HT-29 (cell line): ENCODE results near the gene WNT1. TPM values are rescaled to one million over a fixed set of nuclear protein-coding genes. Genes with fewer than 3 reads are reported as not detected.

Experiments
- DNase-seq: peaks from one replicate; pipeline ENCODE4 v3.0.0-alpha.2; 2015; ENCODE audit warnings: low spot score
- total RNA-seq: library from RNA; depleted of rRNA; stranded (reverse); fragments of >200 nt; shearing (Covaris generic); gene quantifications from 2 replicates; pipeline ENCODE4 v1.2.3, GENCODE V29; 2014

The WNT1 gene
- total RNA-seq, 1 experiment from 2014 or later: not detected

DNA sequence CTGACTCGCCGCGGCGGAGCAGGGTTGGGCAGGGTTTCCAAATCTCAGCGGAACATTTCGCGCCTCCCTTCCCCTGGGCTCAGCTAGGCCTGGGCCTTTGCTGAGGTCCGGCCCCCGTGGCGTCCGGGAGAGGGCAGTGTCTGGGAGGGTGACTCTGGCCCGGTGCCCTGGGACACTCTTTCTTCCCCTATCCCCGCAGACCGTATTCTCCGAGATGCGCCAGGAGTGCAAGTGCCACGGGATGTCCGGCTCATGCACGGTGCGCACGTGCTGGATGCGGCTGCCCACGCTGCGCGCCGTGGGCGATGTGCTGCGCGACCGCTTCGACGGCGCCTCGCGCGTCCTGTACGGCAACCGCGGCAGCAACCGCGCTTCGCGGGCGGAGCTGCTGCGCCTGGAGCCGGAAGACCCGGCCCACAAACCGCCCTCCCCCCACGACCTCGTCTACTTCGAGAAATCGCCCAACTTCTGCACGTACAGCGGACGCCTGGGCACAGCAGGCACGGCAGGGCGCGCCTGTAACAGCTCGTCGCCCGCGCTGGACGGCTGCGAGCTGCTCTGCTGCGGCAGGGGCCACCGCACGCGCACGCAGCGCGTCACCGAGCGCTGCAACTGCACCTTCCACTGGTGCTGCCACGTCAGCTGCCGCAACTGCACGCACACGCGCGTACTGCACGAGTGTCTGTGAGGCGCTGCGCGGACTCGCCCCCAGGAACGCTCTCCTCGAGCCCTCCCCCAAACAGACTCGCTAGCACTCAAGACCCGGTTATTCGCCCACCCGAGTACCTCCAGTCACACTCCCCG, 3.0 kb downstream of the WNT1 start:
- no peak for DNase-seq

DNA sequence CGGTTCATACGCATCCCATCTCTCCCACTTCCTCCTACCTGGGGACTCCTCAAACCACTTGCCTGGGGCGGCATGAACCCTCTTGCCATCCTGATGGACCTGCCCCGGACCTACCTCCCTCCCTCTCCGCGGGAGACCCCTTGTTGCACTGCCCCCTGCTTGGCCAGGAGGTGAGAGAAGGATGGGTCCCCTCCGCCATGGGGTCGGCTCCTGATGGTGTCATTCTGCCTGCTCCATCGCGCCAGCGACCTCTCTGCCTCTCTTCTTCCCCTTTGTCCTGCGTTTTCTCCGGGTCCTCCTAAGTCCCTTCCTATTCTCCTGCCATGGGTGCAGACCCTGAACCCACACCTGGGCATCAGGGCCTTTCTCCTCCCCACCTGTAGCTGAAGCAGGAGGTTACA, 3.6 kb downstream of the WNT1 start:
- no peak for DNase-seq

DNA sequence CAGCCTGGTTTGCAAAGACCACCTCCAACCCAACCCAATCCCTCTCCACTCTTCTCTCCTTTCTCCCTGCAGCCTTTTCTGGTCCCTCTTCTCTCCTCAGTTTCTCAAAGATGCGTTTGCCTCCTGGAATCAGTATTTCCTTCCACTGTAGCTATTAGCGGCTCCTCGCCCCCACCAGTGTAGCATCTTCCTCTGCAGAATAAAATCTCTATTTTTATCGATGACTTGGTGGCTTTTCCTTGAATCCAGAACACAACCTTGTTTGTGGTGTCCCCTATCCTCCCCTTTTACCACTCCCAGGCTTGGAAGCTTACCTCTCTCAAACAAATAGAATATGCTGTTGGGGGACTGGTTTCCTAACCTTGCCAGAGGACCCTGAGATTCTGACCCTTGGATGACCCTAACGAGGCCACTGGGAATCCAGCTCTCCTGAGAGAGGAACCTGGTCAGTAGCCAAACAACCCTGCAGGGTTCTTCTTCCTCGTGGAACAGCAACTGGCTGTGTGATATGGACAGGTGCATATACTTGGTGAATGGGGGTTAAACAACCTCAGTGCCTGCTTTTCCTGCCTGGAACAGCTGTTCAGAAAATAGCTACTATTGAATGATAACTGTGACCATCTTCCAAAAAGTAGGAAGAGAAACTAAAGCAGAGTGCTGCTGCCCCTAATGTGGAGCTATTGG, 4.4 kb downstream of the WNT1 start:
- DNase-seq: no peak

DNA sequence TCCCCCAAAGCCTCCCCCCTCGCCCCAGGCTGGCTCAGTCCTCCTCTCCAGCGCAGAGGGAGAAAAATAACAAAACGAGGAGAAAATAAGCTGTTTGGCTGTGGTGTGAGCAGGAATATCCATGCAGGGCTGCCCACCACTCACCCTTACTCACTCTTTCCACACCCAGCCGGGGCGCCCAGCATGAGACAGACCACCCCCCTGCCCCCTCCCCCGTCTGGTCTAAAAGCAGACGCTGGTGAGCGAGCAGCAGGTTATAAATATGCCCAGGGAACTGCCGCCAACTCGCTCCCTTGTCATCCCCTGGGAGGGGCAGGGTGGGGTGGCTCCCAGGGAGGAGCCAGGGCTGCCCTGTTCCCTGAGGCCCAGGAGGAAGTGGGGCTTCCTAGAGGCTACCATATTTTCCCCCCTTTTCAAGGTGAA, 7.4 kb downstream of the WNT1 start:
- DNase-seq: no peak

DNA sequence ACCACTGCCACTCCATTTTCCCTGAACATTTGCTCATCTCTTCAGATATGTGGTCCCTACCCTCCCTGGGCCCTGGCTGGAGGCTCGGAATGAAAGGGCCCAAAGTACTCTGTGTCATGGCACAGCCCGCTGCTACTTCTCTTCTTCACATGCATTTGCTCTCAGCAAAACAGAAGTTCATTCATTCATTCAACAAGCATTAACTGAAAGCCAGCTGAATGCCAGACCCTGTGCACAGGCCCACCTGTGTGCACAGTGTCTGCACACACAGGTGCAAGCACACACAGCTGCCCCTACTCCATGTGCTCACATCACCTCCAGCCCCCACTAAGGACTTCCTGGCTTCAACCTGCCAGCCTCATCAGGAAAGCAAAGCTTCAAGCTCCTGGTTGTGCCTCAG, 7.8 kb downstream of the WNT1 start:
- no peak for DNase-seq

DNA sequence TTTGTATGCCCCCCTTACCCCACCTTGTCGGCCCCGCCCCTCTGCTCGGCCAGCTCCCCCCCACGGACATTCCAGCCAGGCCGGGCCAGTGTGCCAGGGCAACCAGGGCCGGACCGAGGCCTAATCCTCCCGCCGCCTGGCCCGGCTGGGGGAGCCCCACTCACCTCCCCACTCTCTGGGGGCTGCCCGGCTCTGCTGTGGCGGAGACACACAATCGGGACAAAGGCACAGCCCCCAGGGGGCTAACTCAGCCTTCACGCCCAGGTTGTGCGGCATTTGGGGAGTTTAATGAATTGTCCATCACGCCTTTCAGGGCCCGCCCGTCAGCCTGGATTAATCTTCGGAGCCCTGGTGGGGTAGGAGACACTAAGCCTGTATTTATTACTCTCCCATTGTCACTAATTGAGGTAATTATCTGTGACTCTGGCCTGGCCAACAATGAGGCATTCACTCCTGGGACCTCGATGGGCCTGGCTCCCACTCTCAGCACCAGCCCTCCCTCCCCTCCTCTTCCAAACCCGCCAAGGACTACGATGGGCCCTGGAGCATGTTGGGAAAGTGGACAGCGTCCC, 8.7 kb downstream of the WNT1 start:
- no peak for DNase-seq

DNA sequence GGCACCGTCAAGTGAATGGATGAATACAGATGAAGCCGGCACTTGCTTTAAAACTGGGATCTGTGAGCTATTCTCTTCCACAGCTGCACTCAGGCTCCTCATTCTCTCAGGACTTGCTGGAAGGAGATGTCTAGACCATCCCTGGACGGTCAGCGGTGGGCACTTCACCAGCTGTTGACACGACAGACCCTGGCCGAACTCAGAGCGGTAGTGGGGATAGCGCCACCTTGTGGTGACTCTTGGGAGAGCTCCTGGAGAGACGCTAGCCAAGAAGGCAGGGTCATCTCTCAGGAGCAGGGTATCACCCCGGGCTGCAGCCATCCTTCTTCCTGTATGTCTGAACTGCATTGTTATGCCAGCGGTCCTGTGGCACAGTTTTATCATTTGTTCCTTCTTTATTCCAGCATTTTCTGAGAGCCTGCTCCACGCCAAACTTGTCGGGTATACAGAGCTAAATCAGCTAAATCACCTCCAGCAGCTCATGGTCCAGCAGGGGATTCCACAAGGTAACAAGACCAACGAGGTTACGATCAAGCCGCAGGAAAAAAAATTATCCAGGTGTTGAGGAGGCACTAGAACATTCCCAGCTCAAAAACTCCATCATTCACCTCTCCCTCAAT, 10.0 kb downstream of the WNT1 start:
- DNase-seq: peak; percentile 72

DNA sequence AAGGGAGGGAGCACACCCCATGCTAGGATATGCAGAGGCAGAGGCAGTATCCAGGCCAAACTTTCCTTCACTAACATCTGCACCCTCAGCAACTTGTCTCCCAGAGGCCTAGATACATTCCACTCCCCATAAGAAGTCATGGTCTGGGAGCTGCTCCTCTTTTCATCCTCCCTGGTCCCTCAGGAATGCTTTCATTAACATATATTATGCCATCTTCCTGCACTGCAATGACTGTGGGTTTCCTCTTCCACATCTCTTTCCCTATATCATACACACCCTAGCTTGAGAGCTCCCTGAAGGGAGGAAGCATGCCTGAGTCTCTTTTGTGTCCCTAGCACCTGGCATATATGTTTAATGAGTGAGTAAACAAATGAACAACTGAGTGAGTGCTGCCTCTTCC, 12.4 kb downstream of the WNT1 start:
- no peak for DNase-seq

DNA sequence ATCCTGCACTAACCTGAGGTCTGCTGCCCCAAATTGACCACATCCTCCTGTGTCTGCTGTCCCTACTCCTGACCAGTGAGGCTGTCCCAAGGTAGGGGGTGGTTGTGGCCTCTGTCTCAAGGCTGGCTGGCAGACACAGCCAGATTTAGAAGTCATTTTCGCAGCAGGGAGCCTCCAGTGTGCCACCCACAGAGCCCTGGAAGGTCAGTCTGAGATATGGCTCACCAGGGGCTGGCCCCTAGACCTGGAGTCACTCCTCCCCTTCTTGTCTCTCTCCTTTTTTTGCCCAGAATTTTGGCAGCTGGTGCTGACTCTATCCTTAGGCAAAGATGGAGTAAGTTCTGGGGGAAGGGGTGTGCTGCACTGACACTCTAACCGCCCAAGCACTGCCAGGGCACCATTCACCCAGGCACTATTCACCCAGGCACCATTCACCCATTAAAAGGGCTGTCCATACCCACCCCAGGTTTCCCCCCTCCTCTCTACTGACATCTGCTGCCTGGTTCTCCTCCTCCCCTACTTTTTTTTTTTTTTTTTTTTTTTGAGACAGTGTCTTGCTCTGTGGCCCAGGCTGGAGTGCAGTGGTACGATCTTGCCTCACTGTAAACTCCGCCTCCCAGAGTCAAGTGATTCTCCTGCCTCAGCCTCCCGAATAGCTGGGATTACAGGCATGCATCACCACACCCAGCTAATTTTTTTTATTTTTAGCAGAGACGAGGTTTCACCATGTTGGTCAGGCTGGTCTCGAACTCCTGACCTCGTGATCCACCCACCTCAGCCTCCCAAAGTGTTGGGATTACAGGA, 13.3 kb downstream of the WNT1 start:
- no peak for DNase-seq

DNA sequence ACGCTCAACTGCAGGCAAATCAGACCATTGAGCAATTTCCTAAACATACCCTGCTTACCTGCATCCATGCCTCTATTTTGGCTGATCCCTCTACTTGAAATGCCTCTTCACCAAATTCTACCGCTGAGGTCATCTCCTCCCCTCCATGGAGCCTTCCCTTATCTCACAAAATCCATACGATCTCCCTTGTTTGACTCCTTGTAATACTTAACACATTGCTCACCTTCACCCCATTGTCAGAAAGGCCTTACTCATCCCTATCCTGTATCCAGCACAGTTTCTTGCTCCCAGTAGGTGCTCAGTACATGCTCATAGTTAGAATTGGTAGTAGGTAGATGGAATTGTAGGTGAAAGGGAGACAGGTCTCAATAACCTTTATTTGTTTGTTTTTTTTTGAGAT, 15.7 kb downstream of the WNT1 start:
- no peak for DNase-seq

DNA sequence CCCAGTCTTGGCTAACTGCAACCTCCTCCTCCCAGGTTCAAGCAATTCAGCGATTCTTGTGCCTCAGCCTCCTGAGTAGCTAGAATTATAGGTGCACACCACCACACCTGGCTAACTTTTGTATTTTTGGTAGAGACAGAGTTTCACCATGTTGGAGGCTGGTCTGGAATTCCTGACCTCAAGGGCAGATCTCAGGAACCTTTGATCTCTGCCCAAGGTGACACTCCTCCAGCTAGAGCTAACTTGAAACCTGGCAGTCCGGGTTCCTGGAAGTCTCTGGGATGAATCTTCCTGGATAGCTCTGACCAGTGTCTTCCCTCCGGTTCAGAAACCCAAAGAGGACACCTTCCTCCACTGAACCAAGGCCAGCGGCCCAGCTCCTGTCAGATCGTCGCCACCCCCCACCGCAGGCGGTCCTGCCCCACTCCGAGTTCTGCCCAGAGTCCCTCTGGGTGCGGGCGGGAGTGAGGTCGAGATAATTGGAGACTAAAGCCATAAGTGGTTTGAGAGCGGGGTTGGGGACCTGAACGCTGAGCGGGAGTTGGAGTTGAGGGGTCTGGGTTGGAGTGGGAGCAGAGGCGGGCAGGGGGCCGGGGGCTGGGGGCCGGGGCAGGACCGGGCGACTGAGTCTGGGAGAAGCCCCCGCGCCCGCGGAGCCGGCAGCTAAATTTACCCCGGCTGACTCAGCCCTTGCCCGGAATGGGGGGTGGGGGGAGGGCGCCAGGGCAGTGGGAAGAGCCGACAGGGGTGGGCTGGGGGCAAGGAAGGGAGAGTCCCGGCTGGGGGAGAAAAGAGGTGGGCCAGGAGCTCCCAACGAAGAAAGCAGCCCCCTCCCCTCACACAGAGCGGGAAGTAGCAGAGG, 16.3 kb downstream of the WNT1 start:
- no peak for DNase-seq

DNA sequence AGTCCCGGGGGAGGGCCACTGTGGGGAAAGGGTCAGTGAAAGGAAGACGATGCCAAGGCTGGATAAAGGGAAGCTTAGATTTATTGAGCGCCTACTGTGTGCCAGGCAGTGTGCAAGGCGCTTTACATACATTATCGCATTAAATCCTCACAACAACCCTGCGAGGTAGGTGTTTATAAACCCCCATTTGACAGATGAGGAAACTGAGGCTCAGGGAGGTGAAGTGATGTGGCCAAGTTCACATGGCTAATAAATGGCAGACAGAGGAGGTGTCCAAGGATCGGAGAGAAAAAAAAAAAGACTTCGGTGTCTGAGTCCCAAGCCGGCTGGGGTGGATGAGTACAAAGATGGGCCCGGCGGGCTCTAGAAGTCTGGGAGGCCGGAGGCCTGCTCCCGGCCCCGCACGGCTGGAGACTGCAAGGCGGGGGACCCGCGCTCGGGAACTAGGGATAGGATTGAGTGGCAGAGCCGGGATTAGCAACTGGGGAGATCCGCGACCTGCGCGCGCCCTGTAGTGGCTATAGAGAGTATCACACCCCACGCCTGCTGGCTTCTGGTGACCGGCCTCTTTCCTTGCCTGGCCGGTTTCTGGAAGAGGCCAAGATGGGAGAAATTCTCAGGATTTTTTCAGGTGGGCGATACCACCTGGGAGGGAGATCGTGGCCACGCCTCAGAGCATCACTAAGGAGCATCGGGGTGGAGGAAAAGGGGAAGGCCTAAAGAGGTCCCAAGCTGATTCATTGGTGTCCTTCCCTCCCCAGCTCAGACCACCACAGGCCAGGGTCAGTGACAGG, 17.2 kb downstream of the WNT1 start:
- peak; percentile 88 for DNase-seq

DNA sequence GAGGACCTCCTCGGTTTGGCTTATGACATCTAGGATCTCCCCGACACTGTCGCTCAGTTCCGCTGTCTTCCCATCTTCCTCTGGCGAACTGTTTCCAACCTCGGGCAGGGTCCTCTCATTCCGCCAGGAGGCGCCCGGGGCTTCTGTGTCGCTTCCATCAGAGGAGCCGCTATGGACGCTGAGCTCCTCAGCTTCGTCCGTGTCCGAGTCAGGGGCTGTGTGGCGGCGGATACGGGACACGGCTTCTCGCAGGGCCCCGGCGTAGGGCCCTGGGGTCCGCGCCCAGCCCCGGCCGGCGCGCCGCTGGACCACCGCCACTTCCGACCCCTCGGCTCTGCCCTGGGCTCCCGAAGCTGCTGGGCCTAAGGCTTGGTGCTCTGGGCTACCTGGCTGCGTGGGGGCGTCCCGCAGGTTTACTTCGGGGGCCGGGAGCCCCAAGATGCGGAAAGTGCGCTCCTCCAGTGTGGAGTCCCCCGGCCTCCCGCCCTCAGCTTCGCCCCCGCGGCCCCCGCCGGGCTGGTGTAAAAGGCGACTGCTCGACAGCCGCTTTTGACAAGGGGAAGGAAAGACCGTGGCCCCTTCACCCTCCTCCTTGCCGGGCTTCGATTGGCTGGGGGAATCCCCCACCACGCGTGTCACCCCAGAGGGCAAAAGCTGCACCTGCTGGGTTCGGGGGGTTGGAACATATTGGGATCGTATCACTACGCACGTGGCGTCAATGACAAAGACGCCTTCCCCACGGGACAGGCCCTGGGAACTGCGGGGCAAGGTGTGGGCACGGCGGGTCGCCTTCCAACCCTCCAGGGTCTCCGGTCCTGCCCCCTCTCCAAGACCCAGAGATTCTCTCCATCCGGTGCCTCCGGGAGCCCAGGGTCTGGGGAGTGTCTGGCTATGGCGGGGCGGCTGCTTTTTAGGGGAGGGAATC, 18.9 kb downstream of the WNT1 start:
- DNase-seq: peak; percentile 87

DNA sequence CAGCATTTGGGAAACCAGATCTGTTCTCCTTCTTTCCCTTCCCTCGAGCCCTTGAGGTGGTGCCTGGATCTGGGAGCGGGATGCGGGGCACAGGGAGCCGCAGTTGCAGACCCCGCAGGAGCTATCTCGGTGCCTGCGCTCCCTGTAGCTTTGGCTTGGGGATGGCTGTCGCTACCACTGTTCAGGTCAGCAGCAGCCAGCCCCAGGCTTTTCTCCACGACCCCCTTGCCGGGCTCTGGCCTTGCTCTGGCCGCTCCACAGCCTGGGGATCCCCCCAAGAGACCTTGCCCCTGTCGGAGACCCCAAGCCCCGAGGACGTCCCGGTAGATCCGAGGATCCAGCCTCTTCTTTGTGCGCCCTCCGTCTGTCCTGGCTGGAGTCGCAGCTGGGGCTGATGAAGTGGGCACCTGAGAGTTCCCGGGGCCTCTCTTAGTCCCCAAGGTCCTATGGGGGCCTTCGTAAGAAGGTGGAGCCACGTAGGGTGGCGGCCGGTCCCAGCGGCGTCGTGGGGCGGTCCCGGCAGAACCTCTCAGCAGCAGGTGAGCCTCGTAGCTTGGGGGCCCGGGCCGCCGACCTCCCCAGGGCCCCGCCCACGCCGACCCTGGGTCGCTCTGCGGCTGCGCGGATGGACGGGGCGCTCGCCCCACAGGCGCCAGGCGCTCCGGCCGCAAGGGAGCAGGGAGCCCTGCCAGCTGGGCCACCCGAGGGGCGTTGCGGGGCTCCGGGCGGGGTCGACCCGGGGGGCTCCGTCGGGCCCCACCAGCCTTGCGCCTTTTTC, 19.8 kb downstream of the WNT1 start:
- DNase-seq: no peak

DNA sequence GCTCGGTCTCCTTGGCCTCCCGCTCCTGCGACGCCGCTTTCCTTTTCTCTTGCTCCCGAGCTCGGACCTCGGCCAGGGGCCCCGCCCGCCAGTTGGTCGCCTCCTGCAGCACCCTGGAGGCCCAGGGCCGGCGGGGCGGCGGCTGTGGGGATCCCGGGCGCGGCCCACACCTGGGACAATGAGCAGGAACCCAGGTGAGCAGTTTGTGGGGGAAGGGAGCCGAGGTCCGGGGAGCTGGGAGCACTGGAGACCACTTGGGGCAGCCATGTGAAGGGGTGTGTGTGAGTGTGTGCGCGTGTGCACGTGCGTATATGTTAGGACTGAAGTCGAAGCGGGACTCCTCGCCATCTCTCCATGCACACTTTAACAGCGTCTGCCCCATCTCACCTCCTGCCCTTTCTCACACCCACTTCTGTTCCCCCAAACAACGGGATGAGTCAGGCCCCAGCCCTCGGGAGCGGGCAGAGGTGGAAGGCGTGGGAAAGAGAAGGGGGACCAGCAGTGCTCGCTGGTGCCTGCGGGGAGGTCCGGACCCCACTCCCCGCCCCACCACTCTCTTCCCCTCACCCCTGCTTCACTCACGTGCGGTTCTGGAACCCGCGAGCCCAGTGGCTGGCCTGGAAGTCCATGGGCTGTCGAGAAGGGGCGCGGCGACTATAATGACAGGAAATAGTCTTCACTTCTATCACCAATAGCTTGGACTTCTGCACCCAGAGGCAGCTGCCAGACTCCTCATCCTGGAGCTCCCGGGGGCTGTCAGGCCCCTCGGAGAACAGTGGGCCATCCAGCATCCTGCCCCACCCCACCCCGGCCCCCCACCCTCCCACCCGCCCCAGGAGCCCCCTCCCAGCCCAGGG, 20.6 kb downstream of the WNT1 start:
- no peak for DNase-seq

DNA sequence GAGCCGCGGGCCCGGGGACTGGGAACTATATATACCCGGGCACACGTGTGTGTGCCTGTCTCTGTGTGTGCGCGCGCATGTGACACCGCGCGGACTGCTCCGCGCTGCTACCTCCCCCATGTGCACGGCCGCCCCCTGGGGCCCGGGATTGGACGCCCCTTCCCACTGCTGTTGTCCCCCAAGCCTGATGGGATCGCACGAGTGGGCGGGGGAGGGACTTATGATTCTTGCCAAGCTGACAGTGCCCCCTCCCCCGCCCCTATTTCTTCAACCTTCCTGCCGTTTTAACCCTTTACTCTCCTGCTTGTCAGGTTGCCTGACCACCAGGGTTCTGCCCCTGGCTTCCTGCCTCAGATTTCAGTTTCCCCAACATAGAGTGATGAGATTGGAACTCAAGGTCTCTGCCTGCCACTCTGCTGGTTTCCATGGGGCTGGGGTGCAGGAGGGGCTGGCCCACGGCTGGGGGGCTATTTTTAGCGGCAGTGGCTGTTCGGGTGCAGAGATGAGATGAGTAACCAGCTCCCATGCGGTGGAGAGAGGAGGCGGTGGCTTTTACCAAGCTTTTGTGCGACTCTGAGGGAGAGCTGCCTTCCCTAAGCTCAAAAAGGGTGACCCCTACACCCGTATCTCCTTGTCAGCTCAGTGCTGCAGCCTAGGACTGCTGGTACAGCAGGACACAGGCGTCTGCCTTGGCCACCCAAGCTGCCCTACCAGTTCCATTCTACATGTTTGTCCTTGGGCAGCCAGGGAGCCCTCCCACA, 21.4 kb downstream of the WNT1 start, which contains the start of gene DDN:
Gene DDN (minus strand): TSS at position 5 of the 761 bp plus-strand sequence. CDS start 88 bp downstream, outside the sequence.
- DNase-seq: no peak
